Adipose tissue (tissue), 3 donors: Measurements from ENCODE around the gene ADISSP. TPM values are rescaled to one million over a fixed set of nuclear protein-coding genes. Genes with fewer than 3 reads are reported as not detected.

Experiments
- H3K27ac ChIP-seq: one replicate; pipeline ENCODE4 v1.5.1; 2013; ENCODE audit warnings: low read depth, low read length
- WGBS, 3 donors: extraction: QIAGEN DNeasy Blood & Tissue Kit; methylation state at CpG; one replicate each; pipeline ENCODE4 v1.1.7; 2013; 5-methylcytosine and 5-hydroxymethylcytosine counted together
- polyA plus RNA-seq, 3 donors: library from polyadenylated mRNA; stranded (reverse); fragments of 200-250 nt; gene quantifications; one replicate each; pipeline ENCODE4 v1.2.3, GENCODE V29; 2013
- donor health status: healthy with polysubstance abuse.
- donor health status: Bipolar disorder and iron deficiency.
- donor health status: healthy.

The ADISSP gene
- 10 to 100 TPM; 21.8 to 99.9 (median 75.1) TPM for polyA plus RNA-seq

DNA sequence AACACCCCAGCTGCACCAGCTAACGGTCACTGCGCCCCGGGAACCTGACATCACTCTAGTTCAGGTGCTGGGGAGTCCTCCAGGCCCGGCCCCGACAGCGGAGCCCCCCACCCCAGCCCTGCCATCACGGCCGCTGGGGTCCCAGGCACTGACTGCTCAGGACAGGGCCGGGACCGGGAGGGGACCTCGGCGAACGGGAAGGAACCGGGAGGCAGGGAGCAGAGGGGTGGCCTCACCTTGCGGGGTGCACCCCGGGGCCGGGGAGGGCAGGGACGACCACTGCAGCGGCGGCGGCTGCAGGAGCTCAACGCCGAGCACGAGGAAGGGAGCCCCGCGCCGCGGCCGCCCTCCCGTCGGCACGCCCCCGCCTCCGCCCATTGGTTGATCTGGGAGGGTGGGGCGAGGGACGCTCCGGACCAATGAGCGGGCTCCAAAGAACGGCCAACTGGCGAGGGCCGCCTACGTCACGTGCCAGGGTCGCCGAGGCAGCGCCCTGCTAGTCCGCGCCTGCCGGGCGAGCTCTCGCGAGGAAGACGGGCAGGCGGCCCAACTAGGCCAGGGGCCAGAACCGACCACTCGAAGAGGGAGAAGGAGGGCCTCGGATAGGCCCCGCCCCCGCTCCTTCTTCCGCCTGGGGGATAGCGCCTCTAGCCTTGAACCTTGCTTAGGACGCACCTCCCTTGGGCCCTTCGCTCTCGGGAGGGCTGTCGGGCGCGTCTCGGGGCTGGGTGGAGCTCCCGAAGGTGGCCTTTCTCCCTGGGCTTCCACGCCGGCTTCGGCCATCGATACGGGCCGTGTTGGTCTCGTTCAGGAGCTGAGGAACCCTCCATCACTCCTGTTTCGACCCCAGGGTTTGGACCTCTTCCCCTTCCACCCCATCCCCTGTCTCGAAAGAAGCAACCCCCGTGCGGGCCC, at the start of gene ADISSP:
Gene ADISSP (minus strand): TSS at position 327 of the 915 bp plus-strand sequence. CDS start 7,653 bp downstream, outside the sequence.
- WGBS, 3 donors, result 0 to 1% (median 1%) methylated on average over 72 to 80 of the region's 80 CpGs
- H3K27ac ChIP-seq, result peak within 1 kb of the TSS; percentile 29

DNA sequence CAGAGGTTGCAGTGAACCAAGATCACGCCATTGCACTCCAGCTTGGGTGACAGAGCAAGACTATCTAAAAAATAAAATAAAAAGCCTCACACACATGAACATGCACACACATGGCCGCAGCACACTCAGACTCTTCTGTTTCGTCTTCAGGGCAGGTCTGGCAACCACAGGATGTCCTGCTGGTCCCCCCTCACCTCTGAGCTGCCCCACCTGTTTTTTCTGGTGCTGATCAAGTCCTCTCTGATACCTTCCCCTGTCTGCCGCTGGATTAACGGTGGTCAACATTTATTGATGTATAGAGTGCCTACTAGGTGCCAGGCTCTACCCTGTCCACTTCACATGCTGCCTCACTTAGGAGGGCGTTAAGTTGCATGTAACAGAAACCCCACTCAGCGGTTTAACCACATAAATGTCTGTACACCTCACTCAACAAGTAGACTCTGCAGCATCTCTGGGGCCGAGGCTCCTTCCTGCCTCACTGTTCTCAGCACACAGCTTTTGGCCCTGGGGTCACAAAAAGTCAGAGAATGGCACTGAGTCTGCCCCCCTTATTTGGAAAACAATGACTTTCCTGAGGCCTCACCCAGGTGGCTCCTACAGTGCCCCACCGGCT, 48.3 kb upstream of the ADISSP start:
- WGBS, 3 donors, result 74 to 78% (median 75%) methylated on average over 9 of the region's 9 CpGs
- H3K27ac ChIP-seq, result no peak overlapping the region

DNA sequence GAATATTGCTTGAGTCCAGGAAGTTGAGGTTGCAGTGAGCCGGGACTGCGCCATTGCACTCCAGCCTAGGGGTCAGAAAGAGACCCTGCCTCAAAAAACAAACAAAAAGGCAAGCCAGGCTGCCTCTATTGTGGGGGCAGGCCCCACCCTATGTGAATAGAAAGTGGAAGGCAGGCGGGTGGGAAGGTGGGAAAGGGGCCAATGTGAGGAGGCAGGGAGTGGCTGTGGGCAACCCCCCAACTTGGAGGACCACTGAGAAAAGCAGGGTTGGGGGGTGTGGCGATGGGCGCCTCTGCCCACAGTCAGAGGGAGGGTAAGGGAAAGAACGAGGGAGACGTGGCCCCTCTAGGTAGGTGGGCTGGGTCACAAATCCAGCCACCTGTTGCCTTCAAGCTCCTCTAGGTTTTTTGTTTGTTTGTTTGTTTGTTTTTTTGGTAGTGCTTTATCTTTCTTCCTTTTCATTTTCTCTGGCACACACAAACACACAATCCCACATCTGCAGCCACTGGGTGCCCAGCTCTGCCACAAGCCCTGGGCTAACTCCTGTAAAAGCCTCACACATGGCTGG, 47.5 kb upstream of the ADISSP start:
- 82 to 91% (median 82%) methylated on average over 7 of the region's 7 CpGs for WGBS, 3 donors
- H3K27ac ChIP-seq, result no peak overlapping the region

DNA sequence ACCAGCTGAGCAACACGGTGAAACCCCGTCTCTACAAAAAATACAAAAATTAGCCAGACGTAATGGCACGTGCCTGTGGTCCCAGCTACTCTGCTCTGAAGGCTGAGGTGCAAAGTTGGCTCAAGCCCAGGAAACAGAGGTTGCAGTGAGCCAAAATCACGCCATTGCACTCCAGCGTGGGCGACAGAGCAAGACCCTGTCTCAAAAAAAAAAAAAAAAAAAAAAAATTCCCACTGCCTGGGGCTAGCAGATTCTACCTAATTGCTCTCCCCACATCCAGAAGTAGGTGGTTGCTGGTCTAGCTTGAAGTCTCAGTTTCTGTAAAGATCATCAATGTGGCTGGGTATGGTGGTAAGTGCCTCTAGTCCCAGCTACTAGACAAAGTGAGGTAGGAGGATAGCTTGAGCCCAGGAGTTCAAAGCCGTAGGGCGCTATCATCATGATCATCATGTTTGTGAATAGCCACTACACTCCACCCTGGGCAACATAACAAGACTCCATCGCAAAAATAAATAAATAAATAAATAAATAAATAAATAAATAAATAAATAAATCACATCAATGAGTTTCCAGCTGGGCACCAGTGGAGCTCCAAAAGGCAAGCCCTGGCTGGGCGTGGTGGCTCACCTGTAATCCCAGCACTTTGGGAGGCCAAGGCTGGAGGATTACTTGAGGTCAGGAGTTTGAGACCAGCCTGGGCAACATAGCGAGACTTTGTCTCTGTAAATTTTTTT, 46.5 kb upstream of the ADISSP start:
- H3K27ac ChIP-seq, result no peak overlapping the region
- 57 to 90% (median 88%) methylated on average over 11 to 12 of the region's 12 CpGs for WGBS, 3 donors

DNA sequence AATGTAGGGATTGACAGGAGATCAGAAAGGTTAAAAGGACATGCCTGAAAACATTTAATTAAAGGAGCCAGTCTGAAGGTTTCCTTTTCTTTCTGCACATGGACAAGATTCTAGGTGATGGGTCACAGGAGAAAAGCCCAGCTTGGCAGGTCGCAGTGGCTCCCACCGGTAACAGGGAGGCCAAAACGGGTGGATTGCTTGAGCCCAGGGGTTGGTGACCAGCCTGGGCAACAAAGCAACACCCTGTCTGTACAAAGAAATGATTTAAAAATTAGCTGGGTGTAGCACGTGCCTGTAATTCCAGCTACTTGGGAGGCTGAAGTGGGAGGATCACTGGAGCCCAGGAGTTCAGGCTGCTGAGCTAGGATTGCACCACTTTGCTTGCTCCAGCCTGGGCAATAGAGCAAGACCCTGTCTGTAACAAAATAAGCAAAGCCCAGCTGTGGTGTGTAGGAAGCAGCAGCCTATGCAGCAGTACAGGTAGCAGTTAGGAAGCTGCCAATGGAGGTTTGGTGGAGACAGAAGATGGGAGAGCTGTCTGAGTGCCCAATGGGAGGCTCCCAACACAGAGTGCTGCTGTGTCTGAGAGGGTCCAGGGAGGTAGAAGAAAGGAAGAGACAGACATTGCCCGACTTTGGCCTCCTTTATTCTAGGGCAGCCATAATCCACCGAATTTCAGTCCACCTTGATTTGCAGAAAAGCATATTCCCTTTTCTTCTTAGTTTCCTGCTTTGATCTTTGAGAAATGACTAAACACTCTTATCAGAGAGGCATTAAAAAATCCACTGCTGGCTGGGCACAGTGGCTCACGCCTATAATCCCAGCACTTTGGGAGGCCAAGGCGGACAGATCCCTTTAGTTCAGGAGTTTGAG, 45.7 kb upstream of the ADISSP start:
- WGBS, 3 donors, result 62 to 64% (median 62%) methylated on average over 8 of the region's 8 CpGs
- no peak overlapping the region for H3K27ac ChIP-seq

DNA sequence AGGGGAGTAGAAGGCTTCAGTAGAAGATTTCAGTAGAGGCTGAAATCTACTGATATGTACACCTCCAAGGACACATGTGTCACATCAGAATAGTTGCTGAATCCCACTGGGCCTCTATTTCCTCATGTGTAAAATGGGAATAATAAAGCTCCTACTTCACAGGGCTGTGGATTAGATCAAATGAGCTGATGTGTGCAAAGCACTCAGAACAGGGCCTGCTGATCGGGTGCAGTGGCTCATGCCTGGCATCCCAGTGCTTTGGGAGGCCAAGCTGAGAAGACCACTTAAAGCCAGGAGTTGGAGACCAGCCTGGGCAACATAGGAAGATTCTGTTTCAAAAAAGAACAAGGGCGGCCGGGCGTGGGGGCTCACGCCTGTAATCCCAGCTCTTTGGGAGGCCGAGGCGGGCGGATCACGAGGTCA, 44.7 kb upstream of the ADISSP start:
- peak overlapping the region; percentile 60 for H3K27ac ChIP-seq
- WGBS, 3 donors, result 86 to 97% (median 91%) methylated on average over 7 to 9 of the region's 9 CpGs

DNA sequence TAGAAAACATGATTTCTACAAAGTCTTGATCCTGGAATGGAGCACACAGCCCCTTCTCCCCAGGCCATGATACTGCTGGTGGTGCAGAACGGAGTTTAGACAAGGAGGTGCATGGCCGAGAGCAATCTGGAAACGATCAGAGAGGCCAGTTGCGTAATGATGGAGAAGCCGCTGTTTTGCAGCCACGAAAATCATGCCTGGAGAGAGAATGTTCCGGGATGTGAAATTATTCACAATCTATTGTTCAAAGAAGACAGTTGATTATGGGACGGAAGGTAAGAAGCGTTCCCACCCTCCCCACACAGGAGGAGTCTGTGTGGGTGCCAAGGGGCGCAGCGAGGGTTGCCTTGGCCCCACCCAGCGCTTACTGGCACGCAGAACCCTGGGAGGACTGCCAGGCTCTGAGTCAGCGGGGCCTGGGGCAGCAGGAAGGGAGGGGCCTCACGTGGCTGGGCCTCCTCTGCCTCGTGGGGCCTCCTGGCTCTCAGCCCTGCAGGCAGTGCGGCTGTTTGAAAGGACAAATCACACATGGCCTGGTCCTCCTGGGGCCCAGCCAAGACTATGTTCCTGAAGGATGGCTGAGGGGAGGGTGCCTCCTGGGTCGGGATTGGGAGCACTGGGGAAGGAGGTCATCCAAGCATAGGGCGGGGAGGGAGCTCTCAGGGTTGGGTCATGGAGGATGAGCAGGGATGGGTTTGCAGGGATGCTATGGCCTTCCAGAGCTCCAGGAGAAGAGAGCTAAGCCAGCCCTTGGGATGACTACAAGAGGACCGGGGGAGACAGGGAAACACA, 44.1 kb upstream of the ADISSP start:
- H3K27ac ChIP-seq, result peak overlapping the region; percentile 60
- whole genome bisulfite sequencing, 3 donors, result 3 to 5% (median 5%) methylated on average over 20 of the region's 20 CpGs

DNA sequence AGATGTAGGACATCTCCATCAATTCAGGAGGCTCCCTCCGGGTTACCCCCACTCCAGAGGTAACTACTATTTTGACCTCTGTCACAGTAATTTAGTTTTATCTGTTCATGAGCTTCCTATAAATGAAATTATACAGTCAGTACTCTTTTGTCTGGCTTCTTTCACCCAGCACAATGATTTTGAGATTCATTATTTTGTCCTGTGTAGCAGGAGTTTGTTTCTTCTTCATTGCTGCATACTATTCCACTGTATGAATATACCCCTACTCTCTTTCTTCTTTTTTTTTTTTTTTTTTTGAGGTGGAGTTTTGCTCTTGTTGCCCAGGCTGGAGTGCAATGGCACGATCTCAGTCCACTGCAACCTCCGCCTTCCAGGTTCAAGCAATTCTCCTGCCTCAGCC, 41.0 kb upstream of the ADISSP start:
- no peak overlapping the region for H3K27ac ChIP-seq
- 85 to 89% (median 88%) methylated on average over 3 of the region's 3 CpGs for WGBS, 3 donors

DNA sequence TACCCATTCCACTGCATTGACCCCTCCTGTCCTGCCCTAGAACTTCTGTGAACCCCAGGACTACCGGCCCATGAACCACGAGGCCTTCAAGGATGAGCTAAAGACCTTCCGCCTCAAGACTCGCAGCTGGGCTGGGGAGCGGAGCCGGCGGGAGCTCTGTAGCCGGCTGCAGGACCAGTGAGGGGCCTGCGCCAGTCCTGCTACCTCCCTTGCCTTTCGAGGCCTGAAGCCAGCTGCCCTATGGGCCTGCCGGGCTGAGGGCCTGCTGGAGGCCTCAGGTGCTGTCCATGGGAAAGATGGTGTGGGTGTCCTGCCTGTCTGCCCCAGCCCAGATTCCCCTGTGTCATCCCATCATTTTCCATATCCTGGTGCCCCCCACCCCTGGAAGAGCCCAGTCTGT, 37.2 kb upstream of the ADISSP start:
- H3K27ac ChIP-seq, result no peak overlapping the region
- WGBS, 3 donors, result 90 to 91% (median 91%) methylated on average over 11 of the region's 11 CpGs

DNA sequence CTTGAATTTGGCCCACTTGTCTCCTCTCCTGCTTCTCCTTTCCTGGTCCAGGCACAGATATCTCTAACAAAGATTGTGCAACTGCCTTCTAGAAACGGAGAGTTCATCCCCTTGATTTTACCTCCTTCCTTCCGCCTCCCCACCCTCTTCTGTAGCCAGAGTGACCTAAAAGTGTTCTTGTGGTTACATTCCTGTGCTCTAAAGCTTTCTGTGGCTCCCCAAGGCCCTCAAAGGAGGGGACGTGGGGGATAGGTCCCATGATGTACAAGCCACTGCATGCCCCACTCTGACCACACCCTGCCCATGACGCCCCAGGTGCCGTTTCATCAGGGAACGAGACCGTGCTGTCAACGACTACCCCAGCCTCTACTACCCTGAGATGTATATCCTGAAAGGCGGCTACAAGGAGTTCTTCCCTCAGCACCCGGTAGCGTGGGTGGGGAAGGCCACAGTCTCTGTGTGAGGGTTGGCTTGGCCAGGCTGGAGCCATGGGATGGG, 36.8 kb upstream of the ADISSP start:
- WGBS, 3 donors, result 75 to 89% (median 83%) methylated on average over 11 of the region's 11 CpGs
- H3K27ac ChIP-seq, result no peak overlapping the region

DNA sequence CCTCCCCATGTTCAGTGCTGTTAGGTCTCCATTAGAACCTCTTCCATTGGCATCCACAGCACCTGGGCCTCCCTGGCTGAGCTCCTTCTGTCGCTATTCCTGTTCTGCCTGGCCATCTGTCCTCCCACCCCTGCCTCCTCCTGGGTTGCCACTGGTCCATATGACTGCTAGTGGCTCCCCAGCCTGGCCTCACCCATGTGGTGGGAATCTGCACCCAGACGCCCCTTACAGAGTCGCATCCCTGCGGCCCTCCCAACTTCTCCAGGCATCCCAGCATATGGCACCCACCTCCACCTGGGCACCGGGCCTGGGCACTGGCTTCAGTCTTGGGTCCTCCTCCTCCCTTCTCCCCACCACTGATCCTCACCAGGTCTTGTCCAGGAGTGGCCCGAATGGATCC, 36.3 kb upstream of the ADISSP start:
- no peak overlapping the region for H3K27ac ChIP-seq

DNA sequence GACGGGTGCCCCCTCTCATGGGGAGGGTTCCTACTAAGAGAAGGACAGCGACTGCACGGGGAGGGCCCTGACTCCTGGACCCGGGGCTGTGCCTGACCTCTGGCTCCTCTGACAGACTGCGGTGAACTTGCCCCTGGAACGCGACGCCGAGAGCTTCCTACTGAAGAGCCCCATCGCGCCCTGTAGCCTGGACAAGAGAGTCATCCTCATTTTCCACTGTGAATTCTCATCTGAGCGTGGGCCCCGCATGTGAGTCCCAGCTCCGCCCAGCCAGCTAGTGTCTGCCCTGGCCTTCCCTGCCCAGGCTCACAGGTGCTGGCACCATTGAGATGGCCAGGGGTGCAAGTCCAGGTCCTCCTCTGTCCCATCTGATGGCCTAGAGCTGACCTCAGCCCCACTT, 35.7 kb upstream of the ADISSP start:
- WGBS, 3 donors, result 92 to 95% (median 94%) methylated on average over 14 of the region's 14 CpGs
- no peak overlapping the region for H3K27ac ChIP-seq

More for the DNA sequence above, 36.3 kb upstream of the ADISSP start:
- 86 to 92% (median 91%) methylated on average over 6 of the region's 6 CpGs for WGBS, 3 donors

DNA sequence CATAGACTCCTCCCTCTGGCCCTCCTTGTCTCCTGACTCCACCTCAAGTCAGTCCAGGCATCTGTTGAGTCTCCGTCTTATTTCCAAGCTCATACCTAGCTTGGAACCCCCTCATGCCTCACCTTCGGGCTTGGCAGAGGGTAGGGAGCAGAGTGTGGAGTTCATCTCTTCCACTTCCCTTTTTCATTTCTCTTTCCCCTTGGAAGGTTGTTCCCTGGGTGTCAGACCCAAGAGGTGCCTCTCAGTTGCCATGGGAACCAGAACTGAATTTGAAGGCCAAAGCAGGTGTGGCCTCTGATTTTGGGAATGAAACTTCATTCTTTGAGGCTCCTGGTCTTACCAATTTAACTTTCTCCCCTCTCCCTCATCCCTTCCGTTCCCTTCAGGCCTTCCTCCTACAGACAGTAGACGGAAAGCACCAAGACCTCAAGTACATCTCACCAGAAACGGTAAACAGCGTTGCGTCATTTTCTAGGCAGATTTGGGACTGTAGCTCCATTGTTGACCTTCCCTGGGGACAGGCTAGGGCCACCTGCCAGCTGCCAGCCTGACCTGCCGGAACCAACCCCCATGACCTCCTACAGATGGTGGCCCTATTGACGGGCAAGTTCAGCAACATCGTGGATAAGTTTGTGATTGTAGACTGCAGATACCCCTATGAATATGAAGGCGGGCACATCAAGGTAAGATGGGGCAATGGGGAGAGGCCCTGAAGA, 35.1 kb upstream of the ADISSP start:
- no peak overlapping the region for H3K27ac ChIP-seq
- WGBS, 3 donors, result 80 to 85% (median 83%) methylated on average over 11 of the region's 11 CpGs

DNA sequence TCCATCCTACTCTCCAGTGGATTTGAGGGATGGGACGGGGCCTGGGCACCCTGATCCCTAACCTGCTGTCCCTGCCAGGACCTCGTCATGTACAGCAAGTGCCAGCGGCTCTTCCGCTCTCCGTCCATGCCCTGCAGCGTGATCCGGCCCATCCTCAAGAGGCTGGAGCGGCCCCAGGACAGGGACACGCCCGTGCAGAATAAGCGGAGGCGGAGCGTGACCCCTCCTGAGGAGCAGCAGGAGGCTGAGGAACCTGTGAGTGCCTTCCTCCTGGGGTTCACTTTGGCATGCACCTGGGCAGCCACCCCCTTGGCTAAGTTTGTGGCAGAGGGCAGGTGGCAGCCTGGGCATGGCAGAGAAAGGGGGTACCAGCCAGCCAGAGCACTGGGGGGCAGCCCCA, 34.3 kb upstream of the ADISSP start:
- WGBS, 3 donors, result 96 to 97% (median 96%) methylated on average over 13 of the region's 13 CpGs
- no peak overlapping the region for H3K27ac ChIP-seq

DNA sequence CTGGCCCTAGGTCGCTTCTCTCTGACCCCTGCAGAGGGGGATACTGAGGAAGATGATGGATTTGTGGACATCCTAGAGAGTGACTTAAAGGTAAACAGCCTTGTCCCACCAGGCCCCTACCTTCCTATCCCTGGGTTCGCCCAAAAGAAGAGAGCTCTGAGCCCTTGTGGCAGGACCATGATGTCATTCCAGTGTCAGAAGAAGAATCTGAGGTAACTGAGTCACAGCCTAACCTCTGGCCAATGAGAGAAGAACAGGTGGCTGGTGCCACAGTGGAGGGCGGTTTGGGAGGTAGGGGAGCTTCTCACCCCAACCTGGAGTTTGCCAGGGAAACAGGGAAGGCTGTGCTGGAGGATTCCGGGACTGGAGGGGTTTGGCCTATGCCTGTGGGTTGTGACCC, 33.7 kb upstream of the ADISSP start:
- 91 to 97% (median 96%) methylated on average over 4 of the region's 4 CpGs for WGBS, 3 donors
- no peak overlapping the region for H3K27ac ChIP-seq

DNA sequence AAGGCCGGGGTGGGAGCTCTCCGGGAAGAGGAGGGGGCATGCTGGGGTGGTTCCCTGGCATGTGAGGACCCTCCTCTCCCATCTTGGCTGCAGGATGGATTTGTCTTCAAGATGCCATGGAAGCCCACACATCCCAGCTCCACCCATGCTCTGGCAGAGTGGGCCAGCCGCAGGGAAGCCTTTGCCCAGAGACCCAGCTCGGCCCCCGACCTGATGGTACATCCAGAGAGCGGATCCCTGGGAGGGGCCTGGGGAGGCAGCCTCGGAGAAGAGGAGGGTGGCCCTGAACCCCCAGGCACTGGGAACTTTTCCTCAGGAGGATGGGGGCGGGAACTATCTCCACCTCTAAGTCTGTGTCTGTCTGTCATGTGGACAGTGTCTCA, 33.3 kb upstream of the ADISSP start:
- H3K27ac ChIP-seq, result no peak overlapping the region
- 89 to 97% (median 92%) methylated on average over 8 of the region's 8 CpGs for WGBS, 3 donors
